K562 (cell line): Measurements from ENCODE around the gene SENP8. TPM values are rescaled to one million over a fixed set of nuclear protein-coding genes. Genes with fewer than 3 reads are reported as not detected.

Source experiments
- FOXA3 ChIP-seq, 2 experiments: fragments of 450-650 bp in 1 of 2; sonication (generic) in 1 of 2; formaldehyde crosslinking; IDR thresholded peaks in 1 of 2; conservative IDR thresholded peaks in 1 of 2; 2 replicates each; pipeline versions ENCODE4 v1.4.0 to v1.8.0; 2020 to 2022; ENCODE audit warnings: mild to moderate bottlenecking in 2 of 2, missing genetic modification reagents in 1 of 2
- HDAC8 ChIP-seq: fragments of 450-650 bp; IDR thresholded peaks from 2 replicates; pipeline ENCODE4 v1.6.1; 2016; ENCODE audit warnings: mild to moderate bottlenecking, missing genetic modification characterization, moderate library complexity, missing compliant biosample characterization
- KDM2B ChIP-seq: fragments of 250-450 bp; sonication (Bioruptor Pico); IDR thresholded peaks from 2 replicates; pipeline ENCODE4 v1.8.0; 2021; ENCODE audit warnings: mild to moderate bottlenecking, moderate library complexity
- MGA ChIP-seq: fragments of 450-650 bp; IDR thresholded peaks from 2 replicates; pipeline ENCODE4 v1.6.1; 2016; ENCODE audit warnings: mild to moderate bottlenecking, moderate library complexity
- POLR3G ChIP-seq: IDR thresholded peaks from 2 replicates; pipeline ENCODE4 v1.6.1; 2011; ENCODE audit not compliant: insufficient read length, insufficient replicate concordance; ENCODE audit errors: extremely low read depth
- SIN3B ChIP-seq: fragments of 450-650 bp; IDR thresholded peaks from 2 replicates; pipeline ENCODE4 v1.6.1; 2017; ENCODE audit warnings: low read depth, mild to moderate bottlenecking, moderate library complexity
- SUPT5H ChIP-seq: fragments of 450-650 bp; IDR thresholded peaks from 2 replicates; pipeline ENCODE4 v1.6.1; 2016
- ZNF398 ChIP-seq: fragments of 250-450 bp; sonication (Bioruptor Pico); IDR thresholded peaks from 2 replicates; pipeline ENCODE4 v1.8.0; 2021; ENCODE audit warnings: moderate library complexity, mild to moderate bottlenecking, inconsistent platforms
- ZNF699 ChIP-seq: fragments of 250-450 bp; sonication (Bioruptor Pico); IDR thresholded peaks from 2 replicates; pipeline ENCODE4 v1.8.0; 2021; ENCODE audit warnings: mild to moderate bottlenecking, moderate library complexity; ENCODE audit not compliant: insufficient replicate concordance
- ZNF764 ChIP-seq: fragments of 250-450 bp; sonication (Bioruptor Pico); IDR thresholded peaks from 2 replicates; pipeline ENCODE4 v1.4.0; 2020; ENCODE audit warnings: low read depth, mild to moderate bottlenecking, moderate library complexity
- polyA plus RNA-seq, 8 experiments: library from polyadenylated mRNA; depleted of rRNA in 4 of 8; stranded (reverse) in 5 of 8; unstranded in 3 of 8; fragments of >200 nt; fragmentation: Nextera tagmentation in 2 of 8; fragmentation: Illumina TruSeq in 1 of 8; extraction: Ambion mirVana in 2 of 8; extraction: Trizol in 1 of 8; gene quantifications; 2 replicates each; pipeline versions ENCODE4 v1.2.1 to v1.2.3, GENCODE V29; 2011 to 2014; ENCODE audit warnings: inconsistent platforms in 1 of 8, missing spikeins in 1 of 8
- total RNA-seq, 7 experiments: library from RNA; depleted of rRNA in 6 of 7; stranded (reverse); fragments of >200 nt in 6 of 7; fragmentation: Illumina TruSeq in 2 of 7; extraction: Trizol in 2 of 7; gene quantifications; 2 replicates each; pipeline versions ENCODE4 v1.2.1 to v1.2.3, GENCODE V29; 2011 to 2021; ENCODE audit warnings: low replicate concordance in 1 of 7

SENP8 gene
- total and polyA plus RNA-seq, 9 of the 15 experiments (the other 6 are each of a cell fraction or from before 2014, with no cell fraction given), result 1.4 to 5.4 (median 2.4) TPM

GRCh38 chr15:72146934-72147333 is 28.7 kb downstream of the SENP8 start (continued):
- TF ChIP-seq MGA (no peak), HDAC8 (no peak), FOXA3 (CRISPR knock-in tag; conservative IDR thresholded peaks at IDR 0.05 in 1 of 2, IDR thresholded peaks at IDR 0.05 in 1 of 2) (no peak), ZNF699 (CRISPR knock-in tag) (no peak), ZNF764 (CRISPR knock-in tag) (no peak), POLR3G (no peak), ZNF398 (CRISPR knock-in tag) (no peak), KDM2B (no peak), SIN3B (no peak), SUPT5H (no peak)
